Fibroblast of the conjunctiva (primary cell): ENCODE measurements around the gene POLR2E.

Experiments
- DNase-seq: peaks from one replicate; pipeline ENCODE4 v3.0.0-alpha.2; 2010; ENCODE audit warnings: low read depth

POLR2E gene

GRCh38 chr19:1063909-1064660, 31.1 kb downstream of the POLR2E start:
- no peak for DNase-seq

GRCh38 chr19:1063030-1063908, 31.9 kb downstream of the POLR2E start:
- no peak for DNase-seq

GRCh38 chr19:1062387-1063029, 32.7 kb downstream of the POLR2E start:
- DNase-seq: no peak

GRCh38 chr19:1061987-1062386, 33.2 kb downstream of the POLR2E start:
- no peak for DNase-seq

- no peak for DNase-seq
These were observed 34.5 kb downstream of the POLR2E start for GRCh38 chr19:1060689-1061088.

GRCh38 chr19:1058112-1058511, 37.1 kb downstream of the POLR2E start:
- DNase-seq: no peak

GRCh38 chr19:1057176-1057855, 37.9 kb downstream of the POLR2E start:
- DNase-seq: no peak

- no peak for DNase-seq
These were observed 39.1 kb downstream of the POLR2E start for GRCh38 chr19:1055886-1056620.

- no peak for DNase-seq
These were observed 40.1 kb downstream of the POLR2E start for GRCh38 chr19:1055028-1055425.

- no peak for DNase-seq
These were observed 40.8 kb downstream of the POLR2E start for GRCh38 chr19:1054102-1055027.

- no peak for DNase-seq
These were observed 41.7 kb downstream of the POLR2E start for GRCh38 chr19:1053176-1054101.

GRCh38 chr19:1052349-1052975, 42.7 kb downstream of the POLR2E start:
- no peak for DNase-seq

GRCh38 chr19:1051791-1052190, 43.4 kb downstream of the POLR2E start:
- DNase-seq: no peak

GRCh38 chr19:1050989-1051788, 44.0 kb downstream of the POLR2E start:
- DNase-seq: no peak

- no peak for DNase-seq
These were observed 45.4 kb downstream of the POLR2E start for GRCh38 chr19:1049800-1050199.

- no peak for DNase-seq
These were observed 46.1 kb downstream of the POLR2E start for GRCh38 chr19:1049106-1049505.

- DNase-seq: no peak
These were observed 47.5 kb downstream of the POLR2E start for GRCh38 chr19:1047696-1048147.
